HG03280 (cell line): Measurements from ENCODE around the gene GJA3.
"Not testable (repeated sequence)": the region's sequence is repeated elsewhere in the genome, so short reads cannot be mapped to it uniquely, and the experiment has no call there.

ENCODE experiments used
- ATAC-seq: cut with Tn5 transposase; IDR thresholded peaks from one replicate; pipeline ENCODE4 v1.9.1; 2021; ENCODE audit warnings: mild to moderate bottlenecking, moderate library complexity; ENCODE audit not compliant: unreplicated experiment

GJA3 gene

GRCh38 chr13:20182231-20182846 is 21.5 kb upstream of the GJA3 start:
- ATAC-seq, result peak; percentile 82

GRCh38 chr13:20181188-20181587 is 20.3 kb upstream of the GJA3 start:
- no peak for ATAC-seq

GRCh38 chr13:20178156-20178555 is 17.3 kb upstream of the GJA3 start:
- ATAC-seq, result no peak

GRCh38 chr13:20177049-20177831 is 16.4 kb upstream of the GJA3 start:
- ATAC-seq, result no peak

- no peak for ATAC-seq
Measured at GRCh38 chr13:20175907-20176652, 15.2 kb upstream of the GJA3 start.

GRCh38 chr13:20175406-20175794 is 14.5 kb upstream of the GJA3 start:
- no peak for ATAC-seq

- ATAC-seq, result peak; percentile 88
Measured at GRCh38 chr13:20174656-20175405, 14.0 kb upstream of the GJA3 start.

GRCh38 chr13:20173116-20173746 is 12.4 kb upstream of the GJA3 start:
- ATAC-seq, result no peak

GRCh38 chr13:20171364-20171763 is 10.5 kb upstream of the GJA3 start:
- no peak for ATAC-seq

GRCh38 chr13:20170921-20171320 is 10.1 kb upstream of the GJA3 start:
- ATAC-seq, result no peak

GRCh38 chr13:20168396-20168795 is 7.5 kb upstream of the GJA3 start:
- ATAC-seq, result no peak

- ATAC-seq, result no peak
Measured at GRCh38 chr13:20165417-20166257, 4.8 kb upstream of the GJA3 start.

- no peak for ATAC-seq
Measured at GRCh38 chr13:20161951-20162300, 1.1 kb upstream of the GJA3 start.

- peak; percentile 49 for ATAC-seq
Measured at GRCh38 chr13:20161275-20161950, 561 bp upstream of the GJA3 start.

GRCh38 chr13:20159646-20160305 is 1.1 kb downstream of the GJA3 start:
- ATAC-seq, result no peak

GRCh38 chr13:20157151-20157796 is 3.6 kb downstream of the GJA3 start:
- no peak for ATAC-seq

- ATAC-seq, result no peak
Measured at GRCh38 chr13:20156702-20157101, 4.2 kb downstream of the GJA3 start.

GRCh38 chr13:20153290-20153689 is 7.6 kb downstream of the GJA3 start:
- ATAC-seq, result not testable (repeated sequence)
